Measurements from ENCODE around the gene NLRC5.

DNA sequence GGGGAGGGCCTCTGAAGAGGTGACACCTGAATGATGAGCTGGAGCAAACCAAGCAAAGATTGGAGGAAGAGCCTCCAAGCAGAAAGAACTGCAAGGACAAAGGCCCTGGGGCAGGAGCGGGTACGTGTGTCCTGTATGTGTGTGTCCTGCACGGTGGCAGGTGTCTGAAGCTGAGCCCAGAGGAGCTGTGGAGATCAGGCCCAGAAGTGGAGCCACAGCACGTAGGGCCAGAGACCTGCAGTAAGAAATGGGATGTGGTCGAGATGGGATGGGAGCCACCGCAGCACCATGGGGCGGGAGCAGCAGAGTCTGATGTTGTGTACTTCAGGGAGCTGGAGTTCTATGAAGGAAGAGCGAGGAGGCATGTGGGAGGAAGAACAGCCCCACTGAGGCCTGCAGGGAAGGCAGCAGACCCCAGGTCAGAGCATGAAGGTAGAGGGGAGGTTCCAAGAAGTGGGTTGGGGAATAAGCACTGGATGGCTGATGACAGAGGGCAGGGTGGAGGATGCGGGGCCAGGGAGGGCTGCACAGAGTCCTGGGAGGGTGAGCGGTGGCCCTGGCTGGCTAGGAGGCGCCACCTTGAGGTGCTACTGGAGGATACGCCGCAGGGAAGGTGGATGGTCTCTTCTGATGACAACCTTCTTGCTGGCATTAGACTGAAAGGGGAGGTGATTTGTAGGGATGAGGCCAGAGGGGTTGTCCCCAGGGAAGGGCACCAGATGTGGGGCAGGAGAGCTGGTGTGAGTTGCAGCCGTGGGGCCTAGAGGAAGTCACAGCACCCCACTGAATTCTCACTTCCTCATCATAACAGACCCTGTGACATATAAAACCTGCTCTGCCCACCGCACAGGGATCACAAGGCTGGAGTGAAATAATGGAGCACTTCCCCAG is 38.2 kb upstream of the NLRC5 start:
- TF ChIP-seq CTCF (IDR thresholded peaks at IDR 0.05) (peak in 2 of 3 experiments; percentile 32 to 45), EP300 (IDR thresholded peaks at IDR 0.05) (no peak)

Data from esophagus muscularis mucosa (tissue), 3 donors.